Mesenteric fat pad (tissue), 1 donor: ENCODE measurements around the gene ARFGEF2. TPM values are rescaled to one million over a fixed set of nuclear protein-coding genes. Genes with fewer than 3 reads are reported as not detected.
"Not testable (repeated sequence)": the region's sequence is repeated elsewhere in the genome, so short reads cannot be mapped to it uniquely, and the experiment has no call there.

Experiments
- DNase-seq: peaks from one replicate; pipeline ENCODE4 v3.0.0-alpha.2; 2020; ENCODE audit warnings: low spot score
- total RNA-seq: library from RNA; stranded (reverse); fragmentation: NEBNext Ultra II Directional; extraction: Animal tissue kit (Norgen Biotek cat#: 25700); gene quantifications from one replicate; pipeline ENCODE4 v1.2.1, GENCODE V29; 2021
- donor health status: DM: yes; HTN: yes; CAD: no.

Gene ARFGEF2
- total RNA-seq, 1 donor from 2014 or later: 30.1 TPM

- DNase-seq: no peak
Measured at GRCh38 chr20:49054056-49054643, 132.6 kb downstream of the ARFGEF2 start.

- DNase-seq: no peak
Measured at GRCh38 chr20:49063279-49063678, 141.8 kb downstream of the ARFGEF2 start.

- no peak for DNase-seq
Measured at GRCh38 chr20:49074521-49074920, 153.0 kb downstream of the ARFGEF2 start.

GRCh38 chr20:49078310-49078709 lies 156.8 kb downstream of the ARFGEF2 start:
- no peak for DNase-seq

GRCh38 chr20:49082295-49082694 lies 160.8 kb downstream of the ARFGEF2 start:
- not testable (repeated sequence) for DNase-seq

Other genes starting within 250 kb of the ARFGEF2 start
- gene PREX1, start 93.7 kb upstream of the ARFGEF2 start, total RNA-seq: 44.0 TPM
- 41.6 TPM for gene CSE1L, start 124.6 kb downstream of the ARFGEF2 start, total RNA-seq